Glomerular endothelial cell (primary cell): ENCODE data around the gene ACSF2. TPM values are rescaled to one million over a fixed set of nuclear protein-coding genes. Genes with fewer than 3 reads are reported as not detected.

Experiments
- DNase-seq: peaks from one replicate; pipeline ENCODE4 v3.0.0-alpha.2; 2011; ENCODE audit warnings: low read depth, low spot score; ENCODE audit errors: extremely low read depth
- total RNA-seq: library from RNA; depleted of rRNA; stranded (reverse); fragments of >200 nt; gene quantifications from 2 replicates; pipeline ENCODE4 v1.2.3, GENCODE V29; 2015

ACSF2 gene
- total RNA-seq, 1 donor from 2014 or later, result 37.2 TPM

GRCh38 chr17:50495217-50495823 is 69.3 kb downstream of the ACSF2 start:
- no peak for DNase-seq

GRCh38 chr17:50495918-50496317 is 69.9 kb downstream of the ACSF2 start:
- no peak for DNase-seq

- DNase-seq, result no peak
Measured at GRCh38 chr17:50498021-50498874, 72.2 kb downstream of the ACSF2 start.

DNA sequence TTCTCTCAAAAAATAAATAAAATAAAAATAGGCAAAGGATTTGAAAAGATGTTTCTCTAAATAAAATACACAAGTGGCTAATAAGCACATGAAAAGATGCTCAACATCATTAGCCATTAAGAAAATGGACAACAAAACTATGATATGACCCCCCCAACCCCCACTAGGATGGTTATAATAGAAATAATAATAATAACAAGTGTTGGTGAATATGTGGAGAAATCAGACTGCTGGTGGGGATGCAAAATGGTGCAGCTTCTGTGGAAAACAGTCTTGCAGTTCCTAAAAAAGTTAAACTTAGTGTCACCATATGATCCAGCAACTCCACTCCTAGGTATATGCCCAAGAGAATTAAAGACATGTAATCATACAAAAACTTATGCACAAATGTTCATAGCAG is 73.3 kb downstream of the ACSF2 start:
- no peak for DNase-seq

DNA sequence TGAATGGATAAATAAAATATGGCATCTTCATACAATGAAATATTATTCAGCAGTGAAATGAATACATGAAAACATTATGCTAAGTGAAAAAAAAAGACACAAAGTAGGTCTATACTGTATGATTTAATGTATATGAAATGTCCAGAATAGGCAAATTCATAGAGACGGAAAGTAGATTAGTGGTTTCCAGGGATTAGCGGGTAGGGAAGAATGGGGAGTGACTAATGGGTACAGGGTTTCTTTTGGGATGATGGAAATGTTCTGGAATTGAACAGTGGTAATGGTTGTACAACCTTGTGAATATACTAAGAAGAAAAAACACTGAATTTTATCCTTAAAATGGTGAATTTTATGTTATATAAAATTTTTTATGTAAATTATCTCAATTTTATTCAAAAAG is 73.7 kb downstream of the ACSF2 start:
- no peak for DNase-seq

DNA sequence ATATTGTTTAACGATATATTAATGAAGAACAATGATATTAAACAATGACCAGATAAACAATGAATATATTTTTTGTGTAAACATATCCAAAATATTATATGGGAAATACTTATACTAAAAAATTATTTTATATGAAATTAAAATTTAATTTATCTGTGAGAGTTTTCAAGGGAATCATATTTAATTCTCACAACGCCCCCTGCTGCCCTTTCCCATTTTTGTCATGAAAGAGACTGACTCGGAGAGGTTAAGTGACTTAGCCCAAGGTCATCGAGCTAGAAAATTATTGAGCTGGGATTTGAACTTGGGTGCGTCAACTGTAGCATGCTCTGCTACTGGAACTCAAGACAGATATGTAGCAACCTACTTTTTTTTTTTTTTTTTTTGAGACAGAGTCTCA is 75.0 kb downstream of the ACSF2 start:
- no peak for DNase-seq

DNA sequence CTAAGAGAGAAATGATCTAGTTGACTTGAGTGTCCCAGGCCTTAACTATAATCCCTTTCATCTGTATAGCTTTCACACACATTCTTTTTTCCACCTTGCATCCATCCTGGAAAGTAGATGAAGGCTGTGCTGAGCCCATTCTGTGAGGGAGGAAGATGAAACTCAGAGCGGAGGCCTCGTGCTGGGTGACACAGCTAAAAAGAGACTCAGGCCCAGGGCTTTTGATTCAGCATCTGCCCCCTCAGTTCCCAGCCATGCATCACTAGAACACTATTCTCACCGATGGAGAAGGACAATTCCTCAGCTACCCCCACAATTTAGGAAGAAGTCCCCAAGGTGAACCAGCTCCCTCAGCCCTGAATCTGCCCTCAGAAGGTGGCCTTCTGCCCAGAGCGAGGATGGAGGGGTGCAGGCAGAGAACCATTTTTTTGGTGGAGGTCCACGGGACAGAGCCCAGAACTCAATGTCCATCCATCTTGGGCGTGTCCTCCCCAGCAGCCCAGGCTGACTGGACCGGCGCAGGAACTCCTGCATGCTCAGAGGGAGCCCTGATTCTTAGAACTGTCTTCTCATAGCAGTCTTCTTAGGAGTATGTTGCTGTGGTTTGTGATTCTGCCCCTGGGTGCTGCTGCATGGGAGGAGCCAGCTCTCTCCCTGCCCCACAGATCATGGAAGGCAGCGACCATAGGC is 76.4 kb downstream of the ACSF2 start:
- DNase-seq, result no peak

- DNase-seq, result no peak
Measured at GRCh38 chr17:50505591-50506130, 79.6 kb downstream of the ACSF2 start.

DNA sequence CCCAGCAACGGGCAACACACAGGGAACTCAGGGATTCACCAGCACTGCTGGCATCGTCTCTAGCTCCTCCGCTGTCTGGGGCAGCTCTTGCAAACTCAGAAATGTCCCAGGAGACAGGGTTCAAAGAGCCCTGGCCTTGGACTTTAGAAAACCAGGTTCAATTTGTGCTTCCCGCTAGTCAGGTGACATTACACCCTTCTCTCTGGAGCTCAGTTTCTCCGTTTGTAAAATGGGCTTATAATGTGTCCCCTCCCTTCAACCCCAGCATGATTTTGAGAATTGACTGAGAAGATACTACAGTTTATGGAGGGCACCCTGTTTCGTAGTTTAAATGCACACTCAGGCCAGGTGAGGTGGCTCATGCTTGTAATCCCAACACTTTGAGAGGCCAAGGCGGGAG is 80.3 kb downstream of the ACSF2 start:
- no peak for DNase-seq

GRCh38 chr17:50507871-50508572 is 82.0 kb downstream of the ACSF2 start, which contains the start of gene MYCBPAP:
Gene MYCBPAP, plus strand, starts transcription at chr17:50508439. Its CDS starts 236 bp downstream, at chr17:50508675.
- DNase-seq, result no peak

- DNase-seq, result no peak
Measured at GRCh38 chr17:50508573-50509460, 82.8 kb downstream of the ACSF2 start.

- DNase-seq, result no peak
Measured at GRCh38 chr17:50511058-50511457, 85.0 kb downstream of the ACSF2 start.

- no peak for DNase-seq
Measured at GRCh38 chr17:50513495-50513894, 87.5 kb downstream of the ACSF2 start.

DNA sequence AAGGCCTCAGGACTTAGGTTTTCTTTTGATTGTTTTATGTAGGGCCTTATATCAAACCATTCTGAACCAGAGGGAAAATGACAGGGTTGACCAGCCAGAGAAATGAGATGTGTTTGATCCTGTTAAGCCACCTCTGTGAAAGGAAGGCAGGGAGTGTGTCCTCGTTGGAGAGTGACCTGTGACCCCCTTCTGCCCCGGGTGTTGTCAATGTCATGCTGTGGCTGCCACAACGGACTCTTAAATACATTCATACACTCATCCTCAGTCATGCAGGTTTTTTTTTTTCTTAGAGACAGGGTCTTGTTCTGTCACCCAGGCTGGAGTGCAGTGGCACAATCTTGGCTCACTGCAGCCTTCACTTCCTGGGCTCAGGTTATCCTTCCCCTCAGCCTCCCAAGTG is 88.4 kb downstream of the ACSF2 start:
- DNase-seq, result no peak

GRCh38 chr17:50514936-50515702 is 89.1 kb downstream of the ACSF2 start:
- DNase-seq, result no peak

- DNase-seq, result no peak
Measured at GRCh38 chr17:50517011-50517410, 91.0 kb downstream of the ACSF2 start.

DNA sequence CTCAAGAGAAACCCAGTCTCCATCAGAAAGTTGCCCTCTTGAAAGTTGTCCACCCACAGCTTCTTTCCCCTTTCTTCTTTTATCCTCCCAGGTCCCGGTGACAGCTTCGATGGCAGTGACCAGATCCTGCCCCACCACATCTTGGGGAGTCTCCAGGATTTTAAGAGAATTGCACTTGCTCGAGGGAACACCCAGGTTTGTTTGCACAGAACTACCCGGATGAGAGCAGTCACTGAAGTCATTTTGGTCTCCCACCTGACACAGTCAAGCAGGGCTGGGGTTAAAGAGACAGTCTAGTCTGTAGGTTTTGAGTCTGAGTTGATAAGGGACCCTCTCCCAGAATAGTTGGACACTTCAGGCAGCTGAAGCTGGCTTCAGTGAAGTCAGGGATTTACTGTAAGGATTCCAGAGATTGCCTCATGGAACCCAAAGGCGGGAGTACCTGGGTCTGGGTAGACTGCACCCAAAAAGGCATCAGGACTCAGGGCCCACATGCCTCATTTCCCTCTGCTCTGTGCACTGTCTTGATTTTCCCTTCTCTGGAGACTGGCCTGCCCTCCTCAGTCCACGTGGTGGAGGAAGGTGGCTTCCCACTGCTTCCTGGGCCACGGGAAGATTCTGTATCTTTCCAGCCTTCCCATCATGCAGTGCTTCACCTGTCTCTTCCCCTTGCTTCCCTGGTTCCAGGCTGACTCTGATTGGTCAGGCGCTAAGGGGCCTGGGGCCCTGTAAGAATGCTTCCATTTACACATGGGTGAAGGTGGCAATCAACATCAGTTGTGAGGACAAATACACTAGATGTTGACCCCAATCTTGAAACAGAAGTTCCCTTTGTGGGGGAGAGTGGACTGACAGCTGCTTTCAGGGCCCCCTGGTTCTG is 91.7 kb downstream of the ACSF2 start:
- no peak for DNase-seq

GRCh38 chr17:50518384-50519023 is 92.5 kb downstream of the ACSF2 start:
- no peak for DNase-seq
